GM12878 (cell line): ENCODE results near the gene ADM2.

Source experiments
- ATF3 ChIP-seq: IDR thresholded peaks from 2 replicates; pipeline ENCODE4 v1.6.1; 2011; ENCODE audit warnings: low read depth, mild to moderate bottlenecking, low read length, moderate library complexity, borderline replicate concordance; ENCODE audit errors: extremely low read depth
- CTCF ChIP-seq, 3 experiments: IDR thresholded peaks in 2 of 3; conservative IDR thresholded peaks in 1 of 3; 2 replicates each; pipeline ENCODE4 v1.5.1; 2011; ENCODE audit warnings: low read depth in 3 of 3, low read length in 3 of 3, mild to moderate bottlenecking in 3 of 3, control low read depth in 2 of 3, moderate library complexity in 2 of 3, inconsistent platforms in 1 of 3, mixed read lengths in 1 of 3; ENCODE audit not compliant: control insufficient read depth in 2 of 3, insufficient read depth in 1 of 3; ENCODE audit errors: extremely low read depth in 1 of 3
- EZH2 ChIP-seq: IDR thresholded peaks from 2 replicates; pipeline ENCODE4 v1.6.1; 2012; ENCODE audit warnings: low read depth, mild to moderate bottlenecking, control low read depth, inconsistent platforms, low read length, borderline replicate concordance; ENCODE audit not compliant: control insufficient read depth
- JUND ChIP-seq: IDR thresholded peaks from 2 replicates; pipeline ENCODE4 v1.6.1; 2012; ENCODE audit warnings: low read depth, mild to moderate bottlenecking, low read length, improper control_type of control experiment, moderate library complexity
- KDM1A ChIP-seq: fragments of 200-600 bp; sonication (generic); IDR thresholded peaks from 2 replicates; pipeline ENCODE4 v1.6.1; 2016; ENCODE audit warnings: borderline replicate concordance
- NFYB ChIP-seq: IDR thresholded peaks from 2 replicates; pipeline ENCODE4 v1.6.1; 2011; ENCODE audit warnings: low read depth, mild to moderate bottlenecking, low read length, improper control_type of control experiment, moderate library complexity; ENCODE audit not compliant: insufficient read depth
- RAD21 ChIP-seq: IDR thresholded peaks from 2 replicates; pipeline ENCODE4 v1.6.1; 2011; ENCODE audit warnings: mild to moderate bottlenecking, low read depth, low read length, moderate library complexity; ENCODE audit not compliant: insufficient read depth
- USF1 ChIP-seq: IDR thresholded peaks from 2 replicates; pipeline ENCODE4 v1.6.1; 2011; ENCODE audit warnings: borderline replicate concordance, low read depth, mild to moderate bottlenecking, moderate library complexity, mixed read lengths, low read length; ENCODE audit not compliant: insufficient read depth; ENCODE audit errors: extremely low read length

GRCh38 chr22:50483106-50483505 lies 1.8 kb downstream of the ADM2 start:
- no peak for TF ChIP-seq NFYB
- no peak for TF ChIP-seq ATF3
- TF ChIP-seq CTCF (IDR thresholded peaks at IDR 0.05 in 2 of 3, conservative IDR thresholded peaks at IDR 0.05 in 1 of 3; ENCODE audit: control insufficient read depth in 2 of 3, extremely low read depth in 1 of 3, insufficient read depth in 1 of 3, low read depth in 3 of 3, low read length in 3 of 3): no peak
- no peak for TF ChIP-seq RAD21
- TF ChIP-seq JUND: no peak
- TF ChIP-seq KDM1A: no peak
- TF ChIP-seq USF1: no peak
- TF ChIP-seq EZH2: no peak
